Measurements from ENCODE around the gene ARSB.

- TF ChIP-seq BHLHE40 (IDR thresholded peaks at IDR 0.05; ENCODE audit: low read depth, low read length) (no peak), POLR2A (IDR thresholded peaks at IDR 0.05; ENCODE audit: low read length) (no peak), CTCF (IDR thresholded peaks at IDR 0.05) (no peak), USF2 (IDR thresholded peaks at IDR 0.05) (no peak), RCOR1 (IDR thresholded peaks at IDR 0.05; ENCODE audit: low read depth, low read length) (no peak), MAFK (IDR thresholded peaks at IDR 0.05; ENCODE audit: partially characterized antibody) (no peak), FOSL2 (IDR thresholded peaks at IDR 0.05) (no peak), FOSL2 (CRISPR knock-in tag; IDR thresholded peaks at IDR 0.05) (no peak), PBX3 (IDR thresholded peaks at IDR 0.05) (no peak), RNF2 (IDR thresholded peaks at IDR 0.05; ENCODE audit: borderline replicate concordance, low read depth) (no peak), MAX (IDR thresholded peaks at IDR 0.05) (no peak), REST (IDR thresholded peaks at IDR 0.05) (no peak), JUN (IDR thresholded peaks at IDR 0.05) (no peak), RAD21 (conservative IDR thresholded peaks at IDR 0.05 in 1 of 2, IDR thresholded peaks at IDR 0.05 in 1 of 2) (no peak)
Observed at GRCh38 chr5:78744951-78745534, 240.1 kb downstream of the ARSB start.

Data from A549 (cell line).